Muscle of leg (tissue), 11 donors: ENCODE measurements around the gene SLC35F6. TPM values are rescaled to one million over a fixed set of nuclear protein-coding genes. Genes with fewer than 3 reads are reported as not detected.
A peak's percentile ranks its signal among the peaks of the same experiment; 100 is the strongest.
"Not testable (repeated sequence)": the region's sequence is repeated elsewhere in the genome, so short reads cannot be mapped to it uniquely, and the experiment has no call there.

Experiments
- DNase-seq: peaks from one replicate; pipeline ENCODE4 v3.0.0; 2013
- H3K27ac ChIP-seq: one replicate; pipeline ENCODE4 v1.5.1; 2013; ENCODE audit warnings: mild to moderate bottlenecking, low read length, control low read depth
- H3K27me3 ChIP-seq: one replicate; pipeline ENCODE4 v1.6.1; 2013; ENCODE audit warnings: low read length; ENCODE audit not compliant: control insufficient read depth, insufficient read depth
- H3K36me3 ChIP-seq: one replicate; pipeline ENCODE4 v1.6.1; 2013; ENCODE audit warnings: low read length; ENCODE audit not compliant: control insufficient read depth, insufficient read depth
- H3K4me1 ChIP-seq: one replicate; pipeline ENCODE4 v1.6.1; 2013; ENCODE audit warnings: low read length; ENCODE audit not compliant: control insufficient read depth, insufficient read depth
- H3K4me3 ChIP-seq: one replicate; pipeline ENCODE4 v1.5.1; 2013; ENCODE audit warnings: low read length, control low read depth
- H3K9me3 ChIP-seq: replicated peaks from 2 replicates; pipeline ENCODE4 v1.6.1; 2013; ENCODE audit warnings: low read depth, low read length; ENCODE audit not compliant: control insufficient read depth
- WGBS: methylation state at CpG from one replicate; pipeline ENCODE4 v1.1.5; 2013; ENCODE audit warnings: missing lambda C conversion rate; ENCODE audit not compliant: insufficient coverage; 5-methylcytosine and 5-hydroxymethylcytosine counted together
- polyA plus RNA-seq, 8 donors: library from polyadenylated mRNA; unstranded; fragments of 120-200 nt; gene quantifications; one replicate each; pipeline versions ENCODE4 v1.2.1 to v1.2.3, GENCODE V29; 2013; ENCODE audit warnings: inconsistent platforms in 1 of 8, low replicate concordance in 1 of 8; ENCODE audit not compliant: insufficient read length in 8 of 8, insufficient read depth in 1 of 8
- total RNA-seq: library from RNA; stranded (reverse); fragments of 120-200 nt; gene quantifications from one replicate; pipeline ENCODE4 v1.2.4, GENCODE V29; 2013

SLC35F6 gene
- total and polyA plus RNA-seq, 9 donors: 7.3 to 11.8 (median 8.9) TPM

DNA sequence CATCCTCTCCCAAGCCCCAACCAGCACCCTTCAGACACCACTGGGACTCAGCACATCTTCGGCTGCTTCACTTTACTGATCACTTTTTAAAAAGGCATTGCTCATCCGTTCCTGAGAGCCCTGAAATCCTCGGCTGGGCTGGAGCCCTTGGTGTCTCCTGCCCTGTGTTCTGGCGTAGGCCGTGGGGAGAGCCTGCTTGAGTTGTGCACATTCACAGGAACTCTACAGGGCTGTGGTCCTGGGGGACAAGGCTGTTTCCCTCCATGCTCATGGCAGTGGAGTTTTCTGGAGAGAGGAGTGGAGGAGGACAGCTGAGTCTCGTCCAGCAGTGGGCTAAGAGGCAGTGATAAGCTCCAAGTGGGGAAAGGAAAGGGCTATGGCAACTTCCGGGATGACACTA is 37.7 kb downstream of the SLC35F6 start:
- 85% methylated on average over 6 of the region's 7 CpGs for WGBS
- no peaks in the 10 kb centered on the region for H3K9me3 ChIP-seq

DNA sequence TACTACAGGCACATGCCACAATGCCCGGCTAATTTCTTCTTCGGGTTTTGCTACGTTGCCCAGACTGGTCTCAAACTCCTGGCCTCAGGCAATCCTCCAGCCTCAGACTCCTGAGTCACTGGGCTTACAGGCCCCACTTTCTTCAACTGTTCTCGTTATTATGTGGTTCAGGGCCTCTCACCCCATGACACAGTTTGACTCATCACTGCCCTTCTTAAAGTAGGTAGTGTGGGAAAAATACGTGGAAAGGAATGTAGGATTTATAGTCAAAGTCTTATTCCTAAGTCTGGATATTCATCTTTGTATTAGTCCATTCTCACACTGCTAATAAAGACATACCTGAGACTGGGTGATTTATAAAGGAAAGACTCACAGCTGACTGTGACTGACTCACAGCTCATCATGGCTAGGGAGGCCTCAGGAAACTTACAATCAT is 41.2 kb downstream of the SLC35F6 start:
- no peaks in the 10 kb centered on the region for H3K4me1 ChIP-seq
- WGBS: 33% methylated on average over 1 of the region's 5 CpGs
- no peak overlapping the region for H3K27ac ChIP-seq
- H3K9me3 ChIP-seq: no peaks in the 10 kb centered on the region
- no peak for DNase-seq
- H3K4me3 ChIP-seq: no peak overlapping the region
- H3K27me3 ChIP-seq: no peaks in the 10 kb centered on the region
- no peaks in the 10 kb centered on the region for H3K36me3 ChIP-seq

More for the DNA sequence above, 37.7 kb downstream of the SLC35F6 start:
- peaks cover 7% of the 10 kb centered on the region for H3K36me3 ChIP-seq
- no peaks in the 10 kb centered on the region for H3K4me1 ChIP-seq
- no peak for DNase-seq
- H3K27ac ChIP-seq: no peak overlapping the region
- no peaks in the 10 kb centered on the region for H3K27me3 ChIP-seq
- H3K4me3 ChIP-seq: no peak overlapping the region

GRCh38 chr2:26807788-26808460 is 43.8 kb downstream of the SLC35F6 start:
- Histone ChIP-seq H3K36me3 (no peaks in the 10 kb centered on the region), H3K27ac (no peak overlapping the region), H3K4me1 (no peaks in the 10 kb centered on the region), H3K27me3 (peaks cover 6% of the 10 kb centered on the region), H3K4me3 (no peak overlapping the region), H3K9me3 (no peaks in the 10 kb centered on the region)
- WGBS: no CpG with 5 or more reads among the region's 2 CpGs
- no peak for DNase-seq

GRCh38 chr2:26809211-26809610 is 45.1 kb downstream of the SLC35F6 start:
- no peaks in the 10 kb centered on the region for H3K9me3 ChIP-seq
- WGBS: no CpG with 5 or more reads among the region's 3 CpGs
- no peaks in the 10 kb centered on the region for H3K36me3 ChIP-seq
- no peak overlapping the region for H3K27ac ChIP-seq
- H3K4me3 ChIP-seq: no peak overlapping the region
- H3K4me1 ChIP-seq: no peaks in the 10 kb centered on the region
- H3K27me3 ChIP-seq: peaks cover 6% of the 10 kb centered on the region
- DNase-seq: no peak

DNA sequence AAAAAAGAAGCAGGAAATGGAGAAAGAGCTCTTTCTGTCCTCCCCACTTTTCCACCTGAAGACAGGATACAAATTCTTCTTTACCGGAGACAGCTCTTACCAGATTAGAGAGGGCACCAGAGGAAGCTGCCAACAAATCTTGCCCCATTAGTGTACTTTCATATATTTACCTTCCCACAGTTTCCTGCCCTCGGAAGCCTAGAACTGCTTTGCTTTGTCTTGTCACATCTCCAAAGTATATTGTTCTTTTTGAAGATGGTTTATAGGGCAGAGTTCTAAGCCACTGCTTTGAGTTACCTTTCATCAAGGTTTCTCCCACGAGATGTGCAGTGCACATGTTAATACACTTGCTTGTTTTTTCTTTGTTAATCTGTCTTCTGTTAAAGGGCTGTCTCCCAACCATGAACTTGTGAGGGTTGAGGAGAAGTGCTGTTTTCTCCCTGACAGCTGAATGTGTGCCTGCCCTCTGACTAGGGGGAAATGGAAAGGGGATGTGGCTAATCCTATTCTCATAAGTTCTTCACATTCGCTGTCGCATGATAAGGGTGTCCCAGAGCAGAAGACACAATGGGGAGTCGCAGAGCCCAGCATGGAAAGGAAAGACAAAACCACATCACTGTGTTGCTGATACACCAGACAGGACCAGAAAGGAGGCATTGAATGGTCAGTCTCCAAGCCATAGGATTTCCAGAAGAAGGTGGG is 45.9 kb downstream of the SLC35F6 start:
- peak; percentile 65 for DNase-seq
- WGBS: 80% methylated on average over 1 of the region's 6 CpGs
- no peaks in the 10 kb centered on the region for H3K4me1 ChIP-seq
- H3K4me3 ChIP-seq: no peak overlapping the region
- H3K27me3 ChIP-seq: peaks cover 6% of the 10 kb centered on the region
- no peaks in the 10 kb centered on the region for H3K9me3 ChIP-seq
- H3K36me3 ChIP-seq: no peaks in the 10 kb centered on the region
- H3K27ac ChIP-seq: no peak overlapping the region

- Histone ChIP-seq H3K4me3 (no peak overlapping the region), H3K4me1 (no peaks in the 10 kb centered on the region), H3K36me3 (no peaks in the 10 kb centered on the region), H3K9me3 (no peaks in the 10 kb centered on the region), H3K27me3 (peaks cover 6% of the 10 kb centered on the region), H3K27ac (no peak overlapping the region)
- no peak for DNase-seq
- whole genome bisulfite sequencing: 80% methylated on average over 8 of the region's 8 CpGs
Observed at GRCh38 chr2:26811261-26811660, 47.2 kb downstream of the SLC35F6 start.

GRCh38 chr2:26811791-26812694 is 48.0 kb downstream of the SLC35F6 start:
- DNase-seq: no peak
- Histone ChIP-seq H3K36me3 (no peaks in the 10 kb centered on the region), H3K27ac (no peak overlapping the region), H3K4me3 (no peak overlapping the region), H3K9me3 (no peaks in the 10 kb centered on the region), H3K27me3 (peaks cover 6% of the 10 kb centered on the region), H3K4me1 (no peaks in the 10 kb centered on the region)
- 54% methylated on average over 10 of the region's 14 CpGs for WGBS

- H3K4me1 ChIP-seq: no peaks in the 10 kb centered on the region
- no peak overlapping the region for H3K4me3 ChIP-seq
- WGBS: 91% methylated on average over 3 of the region's 3 CpGs
- no peaks in the 10 kb centered on the region for H3K36me3 ChIP-seq
- H3K27me3 ChIP-seq: peaks cover 6% of the 10 kb centered on the region
- no peak overlapping the region for H3K27ac ChIP-seq
- no peak for DNase-seq
- H3K9me3 ChIP-seq: no peaks in the 10 kb centered on the region
Observed at GRCh38 chr2:26812731-26813130, 48.6 kb downstream of the SLC35F6 start.

DNA sequence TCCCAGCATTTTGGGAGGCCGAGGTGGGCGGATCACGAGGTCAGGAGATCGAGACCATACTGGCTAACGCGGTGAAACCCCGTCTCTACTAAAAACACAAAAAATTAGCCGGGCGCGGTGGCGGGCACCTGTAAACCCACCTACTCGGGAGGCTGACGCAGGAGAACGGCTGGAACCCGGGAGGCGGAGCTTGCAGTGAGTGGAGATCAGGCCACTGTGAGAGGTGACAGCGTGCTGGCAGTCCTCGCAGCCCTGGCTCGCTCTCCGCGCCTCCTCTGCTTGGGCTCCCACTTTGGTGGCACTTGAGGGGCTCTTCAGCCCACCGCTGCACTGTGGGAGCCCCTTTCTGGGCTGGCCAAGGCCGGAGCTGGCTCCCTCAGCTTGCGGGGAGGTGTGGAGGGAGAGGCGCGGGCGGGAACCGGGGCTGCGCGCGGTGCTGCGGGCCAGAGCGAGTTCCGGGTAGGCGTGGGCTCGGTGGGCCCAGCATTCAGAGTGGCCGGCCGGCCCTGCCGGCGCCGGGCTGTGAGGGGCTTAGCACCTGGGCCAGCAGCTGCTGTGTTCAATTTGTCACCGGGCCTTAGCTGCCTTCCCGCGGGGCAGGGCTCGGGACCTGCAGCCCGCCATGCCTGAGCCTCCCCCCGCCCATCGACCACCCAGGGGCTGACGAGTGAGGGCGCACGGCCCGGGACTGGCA is 50.1 kb downstream of the SLC35F6 start:
- not testable (repeated sequence) for H3K9me3 ChIP-seq, H3K36me3 ChIP-seq, H3K4me1 ChIP-seq, H3K4me3 ChIP-seq, DNase-seq, H3K27ac ChIP-seq
- H3K27me3 ChIP-seq: peaks cover 14% of the 10 kb centered on the region
- WGBS: 85% methylated on average over 41 of the region's 52 CpGs
